ENCODE data around the gene SPX.

Gene SPX

GRCh38 chr12:21577516-21577915, 51.4 kb downstream of the SPX start:
- no peak for DNase-seq (ENCODE audit: low read depth in 2 of 2)

DNA sequence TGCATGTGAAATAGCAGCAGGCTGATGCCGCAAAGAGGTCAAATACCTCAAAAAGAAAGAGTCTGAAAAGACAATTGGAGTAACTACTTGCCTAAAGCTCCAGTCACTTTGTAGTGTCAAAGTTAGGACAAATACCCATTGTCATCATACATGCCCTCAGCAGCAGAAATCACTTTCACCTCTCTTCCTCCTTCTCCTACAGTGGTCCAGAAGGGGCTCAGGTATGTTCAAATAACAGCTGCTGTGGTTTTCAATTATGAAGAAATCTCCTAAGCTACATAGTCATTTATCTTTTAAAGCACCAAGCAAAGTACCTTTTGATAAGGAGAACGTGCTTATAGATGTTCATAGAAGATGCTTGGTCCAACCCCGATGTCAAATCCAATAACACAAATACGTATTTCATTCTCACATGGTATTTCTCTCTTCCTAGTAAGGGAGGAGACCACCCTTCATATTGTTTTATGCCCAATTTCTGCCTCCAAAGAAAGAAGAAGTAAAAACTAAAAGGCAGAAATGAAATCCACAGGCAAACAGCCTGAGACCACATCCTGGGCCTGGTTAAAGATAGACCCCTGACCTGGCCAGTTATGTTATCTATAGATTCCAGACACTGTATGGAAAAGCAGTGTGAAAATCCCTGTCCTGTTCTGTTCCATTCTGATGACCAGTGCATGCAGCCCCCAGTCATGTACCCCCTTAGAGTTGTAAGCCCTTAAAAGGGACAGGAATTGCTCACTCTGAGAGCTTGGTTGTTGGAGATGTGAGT, 54.8 kb downstream of the SPX start:
- DNase-seq (ENCODE audit: low read depth in 2 of 2): no peak

Data from stimulated activated CD4-positive, alpha-beta T cell treated with anti-CD3 and anti-CD28 coated beads, Interleukin-1b, Interleukin-23, amount 100 ng/mL, for 4 hours (primary cell).